ENCODE measurements around the gene TOP3A. TPM values are rescaled to one million over a fixed set of nuclear protein-coding genes. Genes with fewer than 3 reads are reported as not detected.
A peak's percentile ranks its signal among the peaks of the same experiment; 100 is the strongest.

Gene TOP3A
- total and polyA plus RNA-seq, 2 of the 13 experiments (the other 11 are each of a cell fraction or from before 2014, with no cell fraction given) = 16.9 to 36.8 TPM

DNA sequence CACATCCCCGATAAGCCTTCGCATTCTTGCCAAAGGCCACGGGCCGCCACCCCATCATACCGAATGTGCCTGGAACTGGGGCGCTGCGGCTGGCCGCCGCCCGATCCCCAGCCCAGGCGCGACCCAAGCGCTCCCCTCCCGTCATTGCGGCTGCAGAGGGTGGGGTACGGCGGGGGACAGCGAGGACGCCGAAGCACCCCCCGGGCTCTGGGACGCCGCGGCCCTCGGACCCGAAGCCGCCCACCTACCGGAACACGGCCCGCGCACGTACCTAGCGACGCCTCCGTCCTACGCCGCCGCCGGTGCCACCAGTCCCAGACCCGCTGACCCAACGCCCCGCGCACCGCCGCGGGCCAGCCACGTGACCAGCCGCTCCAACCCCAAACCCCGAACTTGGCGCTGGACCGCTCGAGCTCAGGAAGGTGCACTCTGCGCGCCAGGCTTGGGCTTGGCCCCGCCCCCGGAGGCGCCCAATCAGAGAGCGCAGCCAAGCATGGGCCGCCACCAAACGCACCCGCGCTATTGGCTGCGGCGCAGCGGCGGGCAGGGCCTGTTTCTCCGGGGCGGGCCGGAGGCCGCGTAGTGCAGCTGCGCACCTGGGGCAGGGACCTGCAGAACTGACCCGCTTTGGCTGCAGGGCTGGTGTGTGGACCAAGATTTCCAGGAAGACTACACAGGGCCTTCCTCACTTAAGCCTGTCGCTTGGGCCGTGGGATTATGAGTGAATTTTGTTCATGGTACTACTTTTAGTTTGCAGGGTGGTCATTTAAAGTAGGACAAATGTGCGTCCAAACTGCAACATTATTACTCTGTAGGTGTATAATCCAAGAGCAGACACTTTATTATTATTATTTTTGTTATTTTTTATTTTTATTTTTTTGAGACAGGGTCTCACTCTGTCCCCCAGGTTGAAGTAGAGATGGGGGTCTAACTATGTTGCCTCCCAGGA lies 48.6 kb upstream of the TOP3A start, which contains the start of gene SHMT1 (continued):
- TF ChIP-seq, protein P1, sequence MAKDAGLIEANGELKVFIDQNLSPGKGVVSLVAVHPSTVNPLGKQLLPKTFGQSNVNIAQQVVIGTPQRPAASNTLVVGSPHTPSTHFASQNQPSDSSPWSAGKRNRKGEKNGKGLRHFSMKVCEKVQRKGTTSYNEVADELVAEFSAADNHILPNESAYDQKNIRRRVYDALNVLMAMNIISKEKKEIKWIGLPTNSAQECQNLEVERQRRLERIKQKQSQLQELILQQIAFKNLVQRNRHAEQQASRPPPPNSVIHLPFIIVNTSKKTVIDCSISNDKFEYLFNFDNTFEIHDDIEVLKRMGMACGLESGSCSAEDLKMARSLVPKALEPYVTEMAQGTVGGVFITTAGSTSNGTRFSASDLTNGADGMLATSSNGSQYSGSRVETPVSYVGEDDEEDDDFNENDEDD (CRISPR knock-in tag; IDR thresholded peaks at IDR 0.05; ENCODE audit: borderline replicate concordance) = peak; percentile 92
- TF ChIP-seq NFYC (CRISPR knock-in tag; IDR thresholded peaks at IDR 0.05) = peak; percentile 91
- no peak for TF ChIP-seq KDM6A (CRISPR knock-in tag; IDR thresholded peaks at IDR 0.05; ENCODE audit: low read depth)
- TF ChIP-seq HNRNPK (IDR thresholded peaks at IDR 0.05; ENCODE audit: low read depth, low read length, poor library complexity, severe bottlenecking) = peak; percentile 66
- TF ChIP-seq ARID2 (CRISPR knock-in tag; IDR thresholded peaks at IDR 0.05; ENCODE audit: borderline replicate concordance) = no peak
- no peak for TF ChIP-seq SYNCRIP (IDR thresholded peaks at IDR 0.05; ENCODE audit: insufficient read depth, low read depth, low read length)
- TF ChIP-seq, protein P2, sequence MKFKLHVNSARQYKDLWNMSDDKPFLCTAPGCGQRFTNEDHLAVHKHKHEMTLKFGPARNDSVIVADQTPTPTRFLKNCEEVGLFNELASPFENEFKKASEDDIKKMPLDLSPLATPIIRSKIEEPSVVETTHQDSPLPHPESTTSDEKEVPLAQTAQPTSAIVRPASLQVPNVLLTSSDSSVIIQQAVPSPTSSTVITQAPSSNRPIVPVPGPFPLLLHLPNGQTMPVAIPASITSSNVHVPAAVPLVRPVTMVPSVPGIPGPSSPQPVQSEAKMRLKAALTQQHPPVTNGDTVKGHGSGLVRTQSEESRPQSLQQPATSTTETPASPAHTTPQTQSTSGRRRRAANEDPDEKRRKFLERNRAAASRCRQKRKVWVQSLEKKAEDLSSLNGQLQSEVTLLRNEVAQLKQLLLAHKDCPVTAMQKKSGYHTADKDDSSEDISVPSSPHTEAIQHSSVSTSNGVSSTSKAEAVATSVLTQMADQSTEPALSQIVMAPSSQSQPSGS (CRISPR knock-in tag; IDR thresholded peaks at IDR 0.05) = peak; percentile 32; the same call in 1 of the 2 replicates
- TF ChIP-seq KAT8 (CRISPR knock-in tag; IDR thresholded peaks at IDR 0.05) = peak; percentile 72
- no peak for TF ChIP-seq NR3C1 (CRISPR knock-in tag; IDR thresholded peaks at IDR 0.05)
- TF ChIP-seq LCORL (IDR thresholded peaks at IDR 0.05) = no peak
- peak; percentile 87 for TF ChIP-seq LCORL (CRISPR knock-in tag; IDR thresholded peaks at IDR 0.05)
- 0 out of 2 replicates have a peak, but pooled peaks have one; percentile 63 for TF ChIP-seq FOXM1 (CRISPR knock-in tag; IDR thresholded peaks at IDR 0.05)
- TF ChIP-seq SRF (IDR thresholded peaks at IDR 0.05; ENCODE audit: low read depth, low read length) = peak; percentile 48; the same call in 1 of the 2 replicates
- no peak for TF ChIP-seq PHF5A (CRISPR knock-in tag; IDR thresholded peaks at IDR 0.05; ENCODE audit: low read depth, unreplicated experiment)
- no peak for TF ChIP-seq CC2D1A (CRISPR knock-in tag; IDR thresholded peaks at IDR 0.05)
- TF ChIP-seq, protein P3, sequence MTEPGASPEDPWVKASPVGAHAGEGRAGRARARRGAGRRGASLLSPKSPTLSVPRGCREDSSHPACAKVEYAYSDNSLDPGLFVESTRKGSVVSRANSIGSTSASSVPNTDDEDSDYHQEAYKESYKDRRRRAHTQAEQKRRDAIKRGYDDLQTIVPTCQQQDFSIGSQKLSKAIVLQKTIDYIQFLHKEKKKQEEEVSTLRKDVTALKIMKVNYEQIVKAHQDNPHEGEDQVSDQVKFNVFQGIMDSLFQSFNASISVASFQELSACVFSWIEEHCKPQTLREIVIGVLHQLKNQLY (CRISPR knock-in tag; IDR thresholded peaks at IDR 0.05) = peak; percentile 48; the same call in 1 of the 2 replicates
- TF ChIP-seq ZNF235 (CRISPR knock-in tag; IDR thresholded peaks at IDR 0.05; ENCODE audit: borderline replicate concordance) = no peak
- peak; percentile 79; the same call in 1 of the 2 replicates for TF ChIP-seq GABPB1 (CRISPR knock-in tag; IDR thresholded peaks at IDR 0.05)
- TF ChIP-seq, protein P4, sequence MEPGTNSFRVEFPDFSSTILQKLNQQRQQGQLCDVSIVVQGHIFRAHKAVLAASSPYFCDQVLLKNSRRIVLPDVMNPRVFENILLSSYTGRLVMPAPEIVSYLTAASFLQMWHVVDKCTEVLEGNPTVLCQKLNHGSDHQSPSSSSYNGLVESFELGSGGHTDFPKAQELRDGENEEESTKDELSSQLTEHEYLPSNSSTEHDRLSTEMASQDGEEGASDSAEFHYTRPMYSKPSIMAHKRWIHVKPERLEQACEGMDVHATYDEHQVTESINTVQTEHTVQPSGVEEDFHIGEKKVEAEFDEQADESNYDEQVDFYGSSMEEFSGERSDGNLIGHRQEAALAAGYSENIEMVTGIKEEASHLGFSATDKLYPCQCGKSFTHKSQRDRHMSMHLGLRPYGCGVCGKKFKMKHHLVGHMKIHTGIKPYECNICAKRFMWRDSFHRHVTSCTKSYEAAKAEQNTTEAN (CRISPR knock-in tag; conservative IDR thresholded peaks at IDR 0.05) = peak; percentile 74; the same call in 1 of the 2 replicates
- TF ChIP-seq CBX5 (CRISPR knock-in tag; IDR thresholded peaks at IDR 0.05; ENCODE audit: borderline replicate concordance) = no peak; the same call in 1 of the 2 replicates
- TF ChIP-seq, protein P5, sequence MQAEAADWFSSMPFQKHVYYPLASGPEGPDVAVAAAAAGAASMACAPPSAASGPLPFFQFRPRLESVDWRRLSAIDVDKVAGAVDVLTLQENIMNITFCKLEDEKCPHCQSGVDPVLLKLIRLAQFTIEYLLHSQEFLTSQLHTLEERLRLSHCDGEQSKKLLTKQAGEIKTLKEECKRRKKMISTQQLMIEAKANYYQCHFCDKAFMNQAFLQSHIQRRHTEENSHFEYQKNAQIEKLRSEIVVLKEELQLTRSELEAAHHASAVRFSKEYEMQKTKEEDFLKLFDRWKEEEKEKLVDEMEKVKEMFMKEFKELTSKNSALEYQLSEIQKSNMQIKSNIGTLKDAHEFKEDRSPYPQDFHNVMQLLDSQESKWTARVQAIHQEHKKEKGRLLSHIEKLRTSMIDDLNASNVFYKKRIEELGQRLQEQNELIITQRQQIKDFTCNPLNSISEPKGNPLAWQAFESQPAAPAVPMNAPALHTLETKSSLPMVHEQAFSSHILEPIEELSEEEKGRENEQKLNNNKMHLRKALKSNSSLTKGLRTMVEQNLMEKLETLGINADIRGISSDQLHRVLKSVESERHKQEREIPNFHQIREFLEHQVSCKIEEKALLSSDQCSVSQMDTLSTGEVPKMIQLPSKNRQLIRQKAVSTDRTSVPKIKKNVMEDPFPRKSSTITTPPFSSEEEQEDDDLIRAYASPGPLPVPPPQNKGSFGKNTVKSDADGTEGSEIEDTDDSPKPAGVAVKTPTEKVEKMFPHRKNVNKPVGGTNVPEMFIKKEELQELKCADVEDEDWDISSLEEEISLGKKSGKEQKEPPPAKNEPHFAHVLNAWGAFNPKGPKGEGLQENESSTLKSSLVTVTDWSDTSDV (CRISPR knock-in tag; IDR thresholded peaks at IDR 0.05) = peak; percentile 92
- no peak for TF ChIP-seq ZNF432 (CRISPR knock-in tag; IDR thresholded peaks at IDR 0.05; ENCODE audit: borderline replicate concordance)

Data from HepG2 (cell line).